HCT116 (cell line): ENCODE data around the gene SLC1A3. TPM values are rescaled to one million over a fixed set of nuclear protein-coding genes. Genes with fewer than 3 reads are reported as not detected.

Source experiments
- ATAC-seq: fragments of 200-7000 bp; cut with Tn5 transposase; 2 replicates; pipeline ENCODE4 v1.9.1; 2020; ENCODE audit warnings: mild to moderate bottlenecking, moderate library complexity
- BruUV-seq: library from RNA; stranded (reverse); fragments of 400-500 nt; replicated peaks from 2 replicates; lab custom pipeline; 2021; lab: Mats Ljungman, UMichigan
- CTCF ChIA-PET: fragments of 300-600 bp; sonication (Branson Sonifier 250); formaldehyde crosslinking; loops from one replicate; lab custom pipeline; 2021; ENCODE audit warnings: antibody characterized with exemption; lab: Charles Lee
- POLR2A ChIA-PET: fragments of 300-600, 350-600 bp; sonication (Branson Sonifier 250); formaldehyde crosslinking; loops from one replicate; lab custom pipeline; 2021; ENCODE audit warnings: antibody characterized with exemption; lab: Charles Lee
- RAD21 ChIA-PET, 2 experiments: fragments of 300-600 bp; sonication (Branson Sonifier 250); formaldehyde crosslinking; loops; one replicate each; lab custom pipeline; 2023; ENCODE audit warnings: low total read pairs in 2 of 2; ENCODE audit not compliant: uncharacterized antibody in 2 of 2, unreplicated experiment in 2 of 2, low non-redundant PET in 1 of 2; lab: Charles Lee
- DNase-seq: peaks from one replicate; pipeline ENCODE4 v3.0.0-alpha.2; 2010; ENCODE audit warnings: low read depth, low spot score
- H2AFZ ChIP-seq: fragments of 200-600 bp; shearing (Covaris generic), sonication (generic); 2 replicates; pipeline ENCODE4 v1.6.1; 2017; ENCODE audit warnings: low read depth, mixed run types, mixed read lengths, antibody characterized with exemption, low read length; ENCODE audit not compliant: poor library complexity, severe bottlenecking
- H3K27ac ChIP-seq: 2 replicates; pipeline ENCODE4 v1.5.1; 2012; ENCODE audit warnings: low read depth, low read length
- H3K27me3 ChIP-seq: fragments of 200-600 bp; sonication (generic); 2 replicates; pipeline ENCODE4 v1.6.1; 2016; ENCODE audit warnings: mixed run types, low read length, mixed read lengths; ENCODE audit not compliant: insufficient read depth
- H3K36me3 ChIP-seq, 2 experiments: fragments of 200-500 bp in 1 of 2; fragments of 200-600 bp in 1 of 2; sonication (Bioruptor generic) in 1 of 2; sonication (generic) in 1 of 2; 2 replicates each; pipeline versions ENCODE4 v1.5.1 to v1.6.1; 2014 to 2016; ENCODE audit warnings: low read length in 2 of 2, inconsistent platforms in 1 of 2, mixed read lengths in 1 of 2, mixed run types in 1 of 2; ENCODE audit not compliant: insufficient read depth in 2 of 2, control insufficient read depth in 1 of 2
- H3K4me1 ChIP-seq, 2 experiments: fragments of 200-600 bp in 1 of 2; sonication (generic) in 1 of 2; 2 replicates each; pipeline versions ENCODE4 v1.5.1 to v1.6.1; 2012 to 2017; ENCODE audit warnings: low read length in 2 of 2, inconsistent platforms in 1 of 2, mild to moderate bottlenecking in 1 of 2, mixed read lengths in 1 of 2, mixed run types in 1 of 2, moderate library complexity in 1 of 2; ENCODE audit not compliant: insufficient read depth in 2 of 2, control insufficient read depth in 1 of 2
- H3K4me2 ChIP-seq: fragments of 200-600 bp; sonication (generic); 2 replicates; pipeline ENCODE4 v1.6.1; 2017; ENCODE audit warnings: mixed run types, low read length, mixed read lengths
- H3K4me3 ChIP-seq, 2 experiments: fragments of 200-600 bp in 1 of 2; sonication (generic) in 1 of 2; replicated peaks in 1 of 2; 2 replicates each; pipeline ENCODE4 v1.5.1; 2011 to 2016; ENCODE audit warnings: low read length in 2 of 2, control low read depth in 1 of 2, low read depth in 1 of 2, mild to moderate bottlenecking in 1 of 2, mixed read lengths in 1 of 2, mixed run types in 1 of 2
- H3K79me2 ChIP-seq: fragments of 200-600 bp; sonication (generic); 2 replicates; pipeline ENCODE4 v1.6.1; 2017; ENCODE audit warnings: mild to moderate bottlenecking, mixed run types, low read length, moderate library complexity, mixed read lengths; ENCODE audit not compliant: insufficient read depth
- H3K9ac ChIP-seq: fragments of 200-600 bp; sonication (generic); 2 replicates; pipeline ENCODE4 v1.6.1; 2016; ENCODE audit warnings: low read length, mixed read lengths
- H3K9me2 ChIP-seq: fragments of 200-600 bp; sonication (generic), shearing (Covaris generic); 2 replicates; pipeline ENCODE4 v1.6.1; 2017; ENCODE audit warnings: mixed run types, mild to moderate bottlenecking, moderate library complexity; ENCODE audit not compliant: insufficient read depth
- H3K9me3 ChIP-seq, 2 experiments: fragments of 200-500 bp in 1 of 2; fragments of 200-600 bp in 1 of 2; sonication (Bioruptor generic) in 1 of 2; sonication (generic) in 1 of 2; 2 replicates each; pipeline ENCODE4 v1.6.1; 2014 to 2017; ENCODE audit warnings: low read length in 2 of 2, mixed read lengths in 2 of 2, inconsistent platforms in 1 of 2, low read depth in 1 of 2, mild to moderate bottlenecking in 1 of 2, mixed run types in 1 of 2, moderate library complexity in 1 of 2; ENCODE audit not compliant: control insufficient read depth in 1 of 2, insufficient read depth in 1 of 2
- H4K20me1 ChIP-seq: fragments of 200-600 bp; sonication (generic), shearing (Covaris generic); 2 replicates; pipeline ENCODE4 v1.6.1; 2017; ENCODE audit warnings: mixed run types, mild to moderate bottlenecking, moderate library complexity; ENCODE audit not compliant: insufficient read depth
- CBX3 ChIP-seq: IDR thresholded peaks from 2 replicates; pipeline ENCODE4 v1.6.1; 2012; ENCODE audit warnings: low read depth
- EZH2 ChIP-seq: fragments of 200-600 bp; sonication (generic); IDR thresholded peaks from 2 replicates; pipeline ENCODE4 v1.6.1; 2017; ENCODE audit warnings: antibody characterized with exemption, mixed run types
- EZH2phosphoT487 ChIP-seq: fragments of 200-600 bp; IDR thresholded peaks from 2 replicates; pipeline ENCODE4 v1.6.1; 2018; ENCODE audit warnings: antibody characterized with exemption, borderline replicate concordance
- JUND ChIP-seq: IDR thresholded peaks from 2 replicates; pipeline ENCODE4 v1.6.1; 2012
- POLR2AphosphoS5 ChIP-seq: IDR thresholded peaks from 2 replicates; pipeline ENCODE4 v1.6.1; 2011; ENCODE audit warnings: mild to moderate bottlenecking, low read depth, low read length, moderate library complexity
- SIN3A ChIP-seq: IDR thresholded peaks from 2 replicates; pipeline ENCODE4 v1.6.1; 2012; ENCODE audit warnings: low read depth
- SP1 ChIP-seq: IDR thresholded peaks from 2 replicates; pipeline ENCODE4 v1.6.1; 2012; ENCODE audit warnings: low read depth
- SRF ChIP-seq: IDR thresholded peaks from 2 replicates; pipeline ENCODE4 v1.6.1; 2012; ENCODE audit warnings: low read depth
- TCF7L2 ChIP-seq: IDR thresholded peaks from 2 replicates; pipeline ENCODE4 v1.7.0; 2011; ENCODE audit warnings: borderline replicate concordance, inconsistent platforms; ENCODE audit not compliant: insufficient read depth, insufficient read length; ENCODE audit errors: extremely low read depth
- YY1 ChIP-seq: IDR thresholded peaks from 2 replicates; pipeline ENCODE4 v1.6.1; 2011; ENCODE audit warnings: low read length, low read depth, moderate library complexity, mild to moderate bottlenecking; ENCODE audit not compliant: insufficient replicate concordance; ENCODE audit errors: extremely low read depth
- ZBTB33 ChIP-seq: IDR thresholded peaks from 2 replicates; pipeline ENCODE4 v1.6.1; 2011; ENCODE audit warnings: mild to moderate bottlenecking, low read length, moderate library complexity; ENCODE audit not compliant: insufficient replicate concordance; ENCODE audit errors: extremely low read depth
- intact Hi-C: fragments of 100-400 bp; cut with micrococcal nuclease; formaldehyde crosslinking; loops from 2 replicates; pipeline ENCODE4 v1.10.0; 2022
- total RNA-seq: library from RNA; stranded (reverse); gene quantifications from one replicate; pipeline ENCODE4 v1.2.1, GENCODE V29; 2021; ENCODE audit not compliant: unreplicated experiment
- TF ChIP-seq, protein P1 (sequence below), 3 experiments: fragments of 200-600 bp in 1 of 3; sonication (generic) in 1 of 3; IDR thresholded peaks in 2 of 3; conservative IDR thresholded peaks in 1 of 3; 2 replicates each; pipeline ENCODE4 v1.5.1; 2012 to 2017; ENCODE audit warnings: low read depth in 2 of 3, low read length in 2 of 3, antibody characterized with exemption in 1 of 3, borderline replicate concordance in 1 of 3, control low read depth in 1 of 3, mild to moderate bottlenecking in 1 of 3, mixed read lengths in 1 of 3, mixed run types in 1 of 3, moderate library complexity in 1 of 3; ENCODE audit not compliant: insufficient read depth in 1 of 3

SLC1A3 gene
- total RNA-seq, 1 experiment from 2014 or later = 12.9 TPM

- Histone ChIP-seq H3K9me3 (no peaks in the 10 kb centered on the region), H3K27me3 (no peaks in the 10 kb centered on the region), H3K9ac (no peak overlapping the region), H4K20me1 (no peaks in the 10 kb centered on the region), H3K4me1 (no peaks in the 10 kb centered on the region), H3K36me3 (no peaks in the 10 kb centered on the region), H3K4me2 (no peak overlapping the region), H3K4me3 (no peak overlapping the region), H2AFZ (no peak overlapping the region), H3K79me2 (no peaks in the 10 kb centered on the region), H3K9me2 (no peaks in the 10 kb centered on the region), H3K27ac (no peak overlapping the region)
- TF ChIP-seq SIN3A (no peak), ZBTB33 (no peak), EZH2phosphoT487 (no peak), JUND (no peak), SRF (no peak), SP1 (no peak), POLR2AphosphoS5 (no peak), YY1 (no peak), TCF7L2 (no peak), EZH2 (no peak), CBX3 (no peak)
- TF ChIP-seq, protein P1, sequence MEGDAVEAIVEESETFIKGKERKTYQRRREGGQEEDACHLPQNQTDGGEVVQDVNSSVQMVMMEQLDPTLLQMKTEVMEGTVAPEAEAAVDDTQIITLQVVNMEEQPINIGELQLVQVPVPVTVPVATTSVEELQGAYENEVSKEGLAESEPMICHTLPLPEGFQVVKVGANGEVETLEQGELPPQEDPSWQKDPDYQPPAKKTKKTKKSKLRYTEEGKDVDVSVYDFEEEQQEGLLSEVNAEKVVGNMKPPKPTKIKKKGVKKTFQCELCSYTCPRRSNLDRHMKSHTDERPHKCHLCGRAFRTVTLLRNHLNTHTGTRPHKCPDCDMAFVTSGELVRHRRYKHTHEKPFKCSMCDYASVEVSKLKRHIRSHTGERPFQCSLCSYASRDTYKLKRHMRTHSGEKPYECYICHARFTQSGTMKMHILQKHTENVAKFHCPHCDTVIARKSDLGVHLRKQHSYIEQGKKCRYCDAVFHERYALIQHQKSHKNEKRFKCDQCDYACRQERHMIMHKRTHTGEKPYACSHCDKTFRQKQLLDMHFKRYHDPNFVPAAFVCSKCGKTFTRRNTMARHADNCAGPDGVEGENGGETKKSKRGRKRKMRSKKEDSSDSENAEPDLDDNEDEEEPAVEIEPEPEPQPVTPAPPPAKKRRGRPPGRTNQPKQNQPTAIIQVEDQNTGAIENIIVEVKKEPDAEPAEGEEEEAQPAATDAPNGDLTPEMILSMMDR (IDR thresholded peaks at IDR 0.05 in 2 of 3, conservative IDR thresholded peaks at IDR 0.05 in 1 of 3; ENCODE audit: borderline replicate concordance in 1 of 3, insufficient read depth in 1 of 3, low read depth in 2 of 3, low read length in 2 of 3) = no peak
- RAD21 ChIA-PET = no interaction called here
- CTCF ChIA-PET = interaction anchor here (1.7 to 2.8 kb wide), 3 partner anchors 9 to 275 kb away, joined by 4 to 18 read pairs (median 10); no protein-coding TSS in a partner anchor
- no TSS peak for BruUV-seq
- intact Hi-C loops = loop anchor here (5.0 kb wide), 2 partner anchors 277 to 1462 kb away; no protein-coding TSS in a partner anchor
- DNase-seq = no peak
- no peak for ATAC-seq
- POLR2A ChIA-PET = no interaction called here
Measured at GRCh38 chr5:36730537-36731216, 124.3 kb downstream of the SLC1A3 start.
